Fibroblast of the conjunctiva (primary cell): ENCODE measurements around the gene TREML4.
"Not testable (repeated sequence)": the region's sequence is repeated elsewhere in the genome, so short reads cannot be mapped to it uniquely, and the experiment has no call there.

Experiments
- DNase-seq: peaks from one replicate; pipeline ENCODE4 v3.0.0-alpha.2; 2010; ENCODE audit warnings: low read depth

The TREML4 gene, protein sequence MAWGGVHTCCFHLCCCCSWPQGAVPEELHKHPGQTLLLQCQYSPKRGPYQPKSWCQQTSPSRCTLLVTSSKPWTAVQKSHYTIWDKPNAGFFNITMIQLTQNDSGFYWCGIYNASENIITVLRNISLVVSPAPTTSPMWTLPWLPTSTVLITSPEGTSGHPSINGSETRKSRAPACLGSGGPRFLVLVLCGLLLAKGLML

DNA sequence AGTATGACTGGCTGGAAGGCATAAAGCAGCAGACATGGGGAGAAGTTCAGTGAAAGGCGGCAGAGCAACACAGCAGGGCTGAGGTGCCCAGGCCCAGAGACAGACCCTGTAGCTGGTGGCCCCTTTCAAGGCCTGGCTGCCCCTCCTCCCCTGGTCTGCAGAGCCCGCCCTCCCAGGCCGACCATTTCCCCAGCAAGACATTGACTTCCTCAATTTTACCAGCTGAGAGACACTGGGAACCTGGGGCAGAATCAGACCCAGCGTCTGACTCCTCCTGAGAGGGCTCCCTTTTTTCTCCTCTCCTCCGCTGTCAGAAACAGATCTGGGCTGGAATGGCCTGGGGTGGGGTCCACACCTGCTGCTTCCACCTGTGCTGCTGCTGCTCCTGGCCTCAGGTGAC, at the start of gene TREML4:
TREML4 (plus strand) TSS at position 254 of the 400 bp plus-strand sequence; CDS start at position 333, 79 bp downstream.
- no peak for DNase-seq

DNA sequence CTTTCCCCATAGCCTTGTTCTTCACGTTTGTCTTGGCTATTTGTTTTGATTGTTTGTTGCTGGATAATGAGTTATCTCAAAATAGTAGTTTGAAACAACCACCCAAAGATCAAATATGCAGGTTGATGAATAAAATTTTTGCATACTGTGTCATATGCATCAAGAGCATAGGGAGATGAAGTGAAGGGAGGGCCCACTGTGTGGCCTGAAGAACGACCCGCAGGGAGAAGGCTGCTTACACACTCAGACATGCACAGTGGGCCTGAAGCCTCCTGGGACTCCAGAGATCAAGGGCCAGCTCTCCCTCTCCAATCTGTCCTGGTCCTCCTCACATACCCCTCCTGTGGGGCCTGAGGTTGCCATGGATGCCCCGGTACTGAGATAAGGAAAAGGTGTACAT, 49.0 kb upstream of the TREML4 start:
- DNase-seq, result no peak

DNA sequence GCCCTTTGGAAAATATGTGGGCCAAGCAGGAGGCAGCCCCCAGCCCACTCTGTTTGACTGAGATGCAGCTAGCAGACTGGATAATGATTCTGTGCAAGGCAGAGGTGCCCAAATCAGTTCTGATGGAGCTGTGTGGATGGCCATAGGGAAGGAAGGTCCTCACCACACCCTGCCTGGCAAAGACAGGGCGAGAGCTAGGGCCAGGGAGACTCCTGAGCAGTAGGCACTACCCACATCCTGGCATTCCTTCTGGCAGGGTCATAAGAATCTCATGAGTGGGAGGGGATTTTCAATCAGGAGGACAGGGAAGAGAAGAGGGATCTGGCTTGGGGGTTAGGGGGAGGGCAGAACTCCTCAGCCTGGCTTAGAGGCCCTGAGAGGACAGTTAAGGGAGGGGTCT, 46.6 kb upstream of the TREML4 start:
- DNase-seq, result no peak

DNA sequence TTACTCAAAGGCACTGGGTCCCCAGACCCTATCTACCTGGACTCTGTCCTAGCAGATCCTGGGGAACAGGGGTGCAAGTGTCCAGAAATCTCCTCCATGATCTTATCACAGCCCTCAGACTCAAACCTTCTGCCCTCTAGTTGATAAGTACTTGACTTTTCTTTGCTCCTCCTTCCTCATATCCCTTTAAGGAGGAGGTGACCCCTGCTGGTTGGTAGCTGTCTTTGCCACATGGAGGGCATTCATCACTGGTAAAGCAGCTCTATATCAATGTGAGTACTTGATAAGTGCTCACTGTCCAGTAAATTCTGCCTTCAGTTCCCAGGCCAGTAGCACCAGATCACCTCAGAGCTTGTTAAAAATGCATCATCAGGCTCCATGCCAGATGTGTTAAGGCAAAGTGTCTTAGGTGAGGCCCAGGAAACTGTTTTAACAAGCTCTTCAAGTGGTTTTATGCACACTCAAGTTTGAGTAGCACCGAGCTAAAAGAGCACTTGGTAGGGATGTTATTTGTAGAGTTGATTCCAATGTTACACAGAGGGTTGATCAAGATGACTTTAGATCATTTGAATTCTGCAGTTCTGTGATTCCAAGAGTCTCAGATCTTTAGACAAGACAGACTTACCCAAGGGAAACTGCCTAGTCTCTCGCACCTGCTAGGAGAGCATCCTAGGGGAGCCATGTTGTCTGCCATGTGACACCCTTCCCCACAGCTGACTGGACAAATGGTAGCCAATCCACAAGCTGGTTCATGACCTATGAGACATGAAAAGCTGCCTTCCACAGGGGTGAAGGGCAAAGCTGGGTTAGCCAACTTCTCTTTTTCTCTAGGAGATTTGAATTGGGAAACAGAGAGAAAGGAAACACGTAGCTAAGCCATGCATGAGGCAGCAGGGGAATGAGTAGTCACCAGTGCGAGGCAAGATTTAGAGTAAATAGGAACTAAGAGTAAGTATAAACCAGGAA, 45.8 kb upstream of the TREML4 start:
- peak; percentile 35 for DNase-seq

DNA sequence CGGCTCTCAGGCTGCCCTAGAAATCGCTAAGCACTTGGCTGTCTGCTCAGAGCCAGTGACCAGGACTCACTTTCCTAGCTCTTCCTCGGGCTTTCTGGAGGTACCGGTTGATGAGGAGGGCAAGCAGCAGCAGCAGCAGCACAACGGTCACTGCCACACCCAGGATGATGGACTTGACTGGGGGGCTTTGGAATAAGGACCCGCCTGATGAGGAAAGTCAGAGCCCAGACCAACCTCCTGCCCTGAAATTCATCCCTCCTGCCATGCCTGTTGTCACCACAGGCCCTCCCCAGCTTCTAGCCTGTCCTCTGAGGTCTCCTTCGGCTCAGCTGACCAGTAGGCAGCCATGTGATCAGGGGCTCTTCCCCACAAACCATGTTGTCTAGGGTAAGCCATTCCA, 43.4 kb upstream of the TREML4 start:
- no peak for DNase-seq

DNA sequence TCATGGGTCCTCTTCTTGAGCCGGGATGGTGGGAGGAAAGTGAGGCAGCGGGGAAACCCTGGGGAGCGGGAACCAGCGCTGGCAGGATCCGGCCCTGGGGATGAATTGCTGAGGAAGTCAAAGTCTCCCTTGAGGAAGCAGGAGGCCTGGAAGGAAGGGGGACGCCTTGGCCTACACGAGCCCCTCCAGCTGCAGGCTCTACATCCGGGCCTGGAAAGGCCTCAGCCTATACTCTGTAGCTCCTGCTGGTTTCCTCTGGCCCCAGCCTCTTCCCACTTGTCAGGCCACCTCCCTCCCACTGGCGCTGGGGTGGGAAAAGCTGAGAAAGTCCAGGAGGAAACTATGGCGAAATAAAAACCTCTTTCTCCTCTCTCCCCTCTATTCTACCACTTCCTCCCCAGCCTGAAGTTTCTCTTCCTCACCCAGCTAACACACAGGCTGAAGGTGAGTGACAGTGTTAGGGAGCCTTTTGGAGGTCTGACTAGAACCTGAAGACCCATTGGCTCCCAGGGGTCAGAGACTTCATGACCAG, 42.1 kb upstream of the TREML4 start:
- no peak for DNase-seq

DNA sequence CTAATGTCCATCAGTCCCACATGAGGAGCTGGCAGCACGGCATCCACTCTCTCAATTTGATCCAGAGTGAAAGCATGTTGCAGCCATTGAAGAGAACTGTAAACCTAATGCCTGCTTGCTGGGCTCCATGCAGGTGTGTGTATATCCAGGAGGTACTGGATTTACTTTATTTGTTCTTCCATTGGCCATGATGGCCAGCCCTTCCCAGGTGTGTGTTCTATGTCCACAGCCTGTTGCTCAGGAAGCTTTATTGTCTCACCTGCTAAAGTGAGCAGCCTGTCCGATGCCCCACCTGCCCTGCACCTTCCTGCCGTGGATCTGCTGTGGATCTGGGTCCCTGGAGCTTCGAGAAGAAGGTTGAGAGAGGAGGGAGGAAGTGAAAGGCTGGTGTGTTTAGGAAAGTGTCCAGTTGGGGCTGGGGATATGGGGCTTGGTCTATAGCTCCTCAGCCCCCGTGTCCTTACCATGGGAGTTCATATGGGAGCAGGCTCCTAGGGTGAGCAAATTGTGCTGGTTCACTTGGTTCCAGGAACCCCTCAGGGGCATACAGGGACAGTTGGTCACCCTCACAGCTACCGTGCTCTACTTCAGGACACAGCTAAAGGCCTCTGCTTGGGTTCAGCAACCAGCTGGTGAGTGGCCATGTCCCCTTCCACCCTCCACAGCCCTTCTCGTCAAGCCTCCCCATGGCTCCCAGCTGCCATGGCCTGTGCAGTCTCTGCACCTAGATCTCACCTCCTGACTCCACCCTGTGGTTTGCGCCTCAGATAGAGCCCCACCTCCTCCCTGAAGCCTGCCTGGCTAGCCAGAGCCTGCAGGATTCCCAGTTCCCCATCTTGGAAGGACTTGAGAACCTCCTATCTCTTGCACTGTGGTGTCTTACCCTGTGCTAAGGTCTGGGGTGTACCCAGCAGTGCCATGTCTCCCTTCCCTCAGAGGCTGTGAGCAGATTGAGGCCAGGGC, 39.9 kb upstream of the TREML4 start:
- no peak for DNase-seq

DNA sequence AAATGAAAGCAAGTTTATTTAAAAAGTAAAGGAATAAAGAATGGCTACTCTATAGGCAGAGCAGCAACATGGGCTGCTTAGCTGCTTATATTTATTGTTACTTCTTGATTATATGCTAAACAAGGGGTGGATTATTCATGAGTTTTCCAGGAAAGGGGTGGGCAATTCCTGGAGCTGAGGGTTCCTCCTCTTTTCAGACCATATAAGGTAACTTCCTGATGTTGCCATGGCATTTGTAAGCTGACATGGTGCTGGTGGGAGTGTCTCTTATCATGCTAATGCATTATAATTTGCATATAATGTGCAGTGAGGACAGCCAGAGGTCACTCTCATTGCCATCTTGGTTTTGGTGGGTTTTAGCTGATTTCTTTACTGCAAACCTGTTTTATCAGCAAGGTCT, 39.1 kb upstream of the TREML4 start:
- DNase-seq, result not testable (repeated sequence)

DNA sequence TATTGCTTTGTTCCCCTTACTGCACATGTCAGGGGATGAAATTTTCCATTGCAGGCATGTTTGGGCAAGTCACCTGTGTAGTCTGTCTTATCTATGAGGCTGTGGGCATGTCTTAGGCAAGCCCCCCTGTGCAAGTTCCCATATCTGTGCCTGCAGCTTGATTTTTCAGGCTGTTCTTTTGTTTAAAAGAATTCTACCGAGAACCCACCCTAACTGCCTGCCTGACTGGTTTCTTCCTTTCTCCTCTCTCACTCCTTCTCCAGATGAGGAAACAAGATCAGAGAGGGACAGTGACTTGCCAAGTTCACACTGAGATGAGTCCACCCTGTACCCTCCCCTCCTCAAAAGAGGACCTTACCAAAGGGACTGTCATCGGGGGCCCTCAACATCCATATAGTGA, 38.2 kb upstream of the TREML4 start:
- no peak for DNase-seq

DNA sequence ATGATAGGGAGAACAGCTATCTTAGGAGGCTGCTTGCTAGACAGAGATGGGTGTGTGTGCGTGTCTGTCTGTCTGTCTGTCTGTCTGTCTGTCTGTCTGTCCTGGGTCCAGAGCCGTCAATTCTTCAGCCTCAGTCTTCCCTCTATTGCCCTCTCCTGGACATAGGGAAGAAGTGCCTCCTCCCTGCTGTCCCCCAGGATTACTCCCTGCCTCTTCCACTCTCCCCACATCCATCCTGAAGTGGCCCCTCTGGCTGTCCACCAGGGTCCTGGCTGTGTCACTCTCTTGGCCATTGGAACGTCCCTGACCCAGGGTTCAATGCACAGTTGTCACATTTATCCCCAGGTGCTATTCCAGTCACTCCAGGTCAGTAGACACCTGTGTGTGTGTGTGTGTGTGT, 37.4 kb upstream of the TREML4 start:
- DNase-seq, result no peak

DNA sequence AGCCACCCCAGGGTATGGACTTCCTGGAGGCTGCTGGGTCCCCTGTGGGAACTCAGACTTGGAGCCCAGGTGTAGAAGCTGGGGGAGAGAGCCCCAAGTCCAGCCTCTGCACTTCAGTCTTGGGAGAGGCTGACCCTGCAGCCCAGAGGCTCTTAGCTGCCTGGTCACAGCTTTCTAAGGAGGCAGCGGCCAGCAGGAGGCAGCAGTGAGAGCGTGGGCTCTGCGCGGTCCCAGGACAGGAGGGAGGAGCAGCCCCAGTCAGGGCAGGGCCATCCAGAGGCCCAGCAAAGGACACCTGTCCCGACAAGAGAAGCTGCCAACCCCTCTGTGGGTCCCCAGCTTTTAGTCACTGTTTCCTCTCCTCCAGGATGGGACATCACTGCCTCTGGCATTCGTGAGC, 36.6 kb upstream of the TREML4 start:
- no peak for DNase-seq

DNA sequence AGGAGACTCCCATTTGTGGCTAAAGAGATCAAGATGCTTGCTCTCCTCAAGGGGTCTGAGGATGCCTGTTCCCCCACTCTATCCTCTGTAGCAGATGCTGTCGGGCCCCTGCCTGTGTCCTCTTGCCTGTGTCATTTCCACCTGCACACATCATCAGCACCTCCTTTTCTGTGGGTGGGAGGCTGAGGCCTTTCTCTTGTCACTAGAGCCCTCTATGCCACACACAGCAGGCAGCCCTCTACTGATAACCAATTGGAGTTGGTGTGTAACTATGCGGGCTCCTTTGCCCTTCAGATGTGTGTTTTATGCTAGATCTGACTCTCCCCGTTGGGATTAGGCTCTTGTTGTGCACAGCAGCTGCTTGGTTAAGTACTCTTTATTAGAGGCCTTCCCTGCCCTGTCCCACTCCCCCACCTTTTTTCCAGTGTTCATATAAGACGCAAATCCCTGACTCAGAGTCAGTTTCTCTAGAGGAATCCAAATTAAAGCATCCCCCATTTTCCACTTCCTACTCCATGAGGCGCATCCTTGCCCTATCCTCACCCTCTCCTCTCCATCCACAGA, 34.9 kb upstream of the TREML4 start:
- no peak for DNase-seq

DNA sequence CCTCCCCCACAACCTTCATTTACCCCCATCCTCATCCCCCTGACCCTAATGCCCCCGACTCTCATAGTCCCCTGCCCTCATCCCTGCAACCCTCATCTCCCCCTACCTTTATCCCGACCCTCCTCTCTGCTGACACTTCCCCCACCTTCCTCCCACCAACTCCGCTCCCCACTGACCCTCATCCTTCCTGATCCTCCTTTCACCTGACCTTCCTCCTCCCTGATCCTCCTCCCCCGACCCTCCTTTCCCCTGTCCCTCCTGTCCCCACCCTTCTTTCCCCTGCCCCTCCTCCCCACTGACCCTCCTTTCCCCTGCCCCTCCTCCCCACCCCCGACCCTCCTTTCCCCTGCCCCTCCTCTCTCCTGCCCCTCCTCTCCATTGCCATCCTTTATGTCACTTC, 34.3 kb upstream of the TREML4 start:
- no peak for DNase-seq

DNA sequence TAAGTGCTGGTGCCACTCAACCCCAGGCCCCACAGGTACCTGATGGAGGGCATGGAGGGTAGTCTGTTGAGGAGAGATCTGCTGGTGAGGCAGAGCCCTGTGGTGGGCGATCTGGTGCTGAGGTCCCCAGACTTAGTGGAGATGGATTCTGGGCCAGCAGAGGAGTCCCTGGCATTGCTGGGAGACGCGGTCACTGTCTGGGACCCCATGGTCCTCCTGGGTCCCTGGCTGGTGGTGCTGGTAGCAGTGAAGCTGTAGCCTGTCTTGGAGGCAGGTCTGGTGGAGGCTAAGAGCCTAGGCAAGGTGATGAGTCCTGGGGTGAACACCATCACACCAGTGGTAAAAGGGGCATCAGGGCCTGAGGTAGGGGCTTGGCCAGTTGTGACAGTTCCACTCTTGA, 33.8 kb upstream of the TREML4 start:
- no peak for DNase-seq

DNA sequence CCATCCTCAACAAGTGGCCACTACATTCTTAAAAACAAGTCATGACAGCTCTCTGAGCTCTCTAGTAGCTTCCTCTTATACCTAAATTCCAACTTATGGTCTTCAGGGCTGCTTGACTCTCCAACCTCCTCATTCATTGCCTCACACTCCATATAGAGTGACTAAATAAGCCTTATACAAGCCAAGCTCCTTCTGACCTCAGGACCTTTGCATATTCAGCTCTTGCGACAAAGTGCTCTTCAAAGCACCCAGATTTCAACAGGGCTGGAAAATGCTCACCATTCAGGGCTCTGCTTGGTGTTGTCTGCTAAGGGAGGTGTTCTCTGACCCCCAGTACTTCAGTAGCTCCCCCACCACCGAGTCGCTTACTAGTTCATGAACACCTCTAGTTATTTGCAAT, 30.9 kb upstream of the TREML4 start:
- no peak for DNase-seq

DNA sequence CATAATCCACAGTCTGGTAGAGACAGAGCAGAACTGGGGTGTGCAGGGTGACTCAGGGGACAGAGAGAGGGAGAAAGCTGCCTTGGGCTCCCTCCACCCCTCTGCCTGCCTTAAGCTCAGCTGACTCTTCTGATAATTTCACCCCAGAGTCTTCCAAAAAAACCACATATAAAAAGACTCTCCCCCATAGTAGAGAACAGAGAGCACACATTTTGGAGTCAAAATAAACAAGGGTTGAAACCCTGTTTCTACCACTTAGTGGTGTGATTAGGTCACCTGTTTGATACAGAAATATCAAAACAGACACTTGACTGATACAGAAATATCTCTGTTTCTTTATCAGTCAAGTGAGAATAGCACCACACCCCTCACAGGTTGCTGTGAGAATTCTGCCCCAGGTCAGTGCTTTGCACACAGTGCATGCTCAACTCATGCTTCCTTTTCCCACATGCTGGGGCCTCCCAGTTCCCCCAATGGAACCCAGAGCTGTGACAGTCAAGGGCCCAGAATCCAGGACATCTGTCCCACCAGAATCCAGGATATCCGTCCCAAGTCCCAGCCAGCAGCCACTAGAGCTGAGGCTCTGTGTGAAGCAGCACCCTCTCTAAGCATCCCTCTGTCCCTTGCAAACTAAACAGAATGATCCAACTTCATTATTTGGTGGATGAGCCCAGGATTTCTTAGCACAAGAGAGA, 28.4 kb upstream of the TREML4 start:
- DNase-seq, result no peak

DNA sequence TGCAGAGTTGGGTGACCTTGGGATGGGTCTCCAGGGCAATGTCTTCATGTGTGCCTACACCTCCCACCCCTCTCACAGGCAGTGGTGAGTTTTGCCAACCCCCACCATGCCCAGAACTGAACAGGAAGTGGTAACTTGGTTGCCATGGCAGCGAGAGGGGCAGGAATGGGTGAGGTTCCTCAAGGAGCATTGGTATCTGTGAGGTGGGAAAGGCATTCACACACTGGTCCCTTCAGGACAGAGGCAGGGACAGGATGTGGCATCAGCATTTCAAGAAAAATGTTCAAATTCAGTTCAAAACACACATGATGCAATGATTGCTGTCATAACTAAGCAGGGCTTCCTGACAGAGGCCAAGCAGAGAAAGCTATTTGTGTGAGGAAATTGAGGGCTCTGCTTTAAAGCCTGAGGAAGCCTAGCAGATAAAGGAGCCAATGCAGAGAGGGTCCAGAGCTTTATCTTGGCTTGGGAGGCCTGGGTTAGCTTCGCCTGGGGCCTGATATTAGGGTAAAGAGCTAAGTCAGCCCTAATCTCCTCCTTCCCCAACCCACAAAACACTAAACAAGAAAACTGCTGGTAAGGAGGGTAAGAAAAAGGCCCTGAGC, 27.8 kb upstream of the TREML4 start:
- no peak for DNase-seq

DNA sequence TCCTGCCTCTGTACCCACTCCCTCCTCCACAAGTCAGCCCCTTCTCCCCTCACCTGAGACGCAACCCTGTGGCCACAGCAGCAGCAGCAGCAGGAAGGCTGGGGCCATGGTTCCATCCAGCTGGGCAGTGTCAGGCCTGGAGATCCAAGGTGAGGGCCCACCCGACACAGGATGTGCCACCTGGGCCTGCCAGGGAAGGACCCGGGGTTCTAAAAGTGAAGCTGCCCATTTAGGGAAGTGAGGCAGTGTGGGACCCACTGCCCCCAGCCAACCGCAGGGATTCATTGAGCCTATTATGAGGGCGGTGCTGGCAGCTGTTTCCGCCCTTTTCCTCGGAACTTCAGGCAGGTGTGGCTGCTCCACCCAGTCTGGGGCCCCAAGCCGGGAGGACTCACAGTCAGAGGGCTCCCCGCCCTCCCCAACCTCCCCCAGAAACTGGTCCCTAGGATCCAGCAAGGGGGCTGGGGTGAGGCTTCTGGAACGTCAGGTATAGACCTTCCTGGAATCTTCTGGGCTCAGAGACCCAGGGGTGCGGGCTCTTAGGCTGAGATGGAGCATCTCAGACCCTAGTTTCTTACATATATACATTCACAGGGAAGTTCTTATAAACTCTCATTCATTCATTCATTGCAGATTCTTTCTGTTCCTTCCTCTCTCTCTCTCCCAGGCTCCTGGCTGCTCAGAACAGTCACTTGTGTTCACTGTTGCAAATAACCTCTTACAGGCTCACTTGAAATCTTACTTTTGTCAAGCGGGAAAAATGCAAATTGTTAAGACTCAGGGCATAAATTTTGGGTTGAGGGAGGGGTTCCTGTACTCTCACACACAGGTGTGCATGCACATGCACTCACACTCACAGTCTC, 27.0 kb upstream of the TREML4 start, which contains the start of gene TREML2:
TREML2 (minus strand) TSS at position 249 of the 863 bp plus-strand sequence; CDS start at position 108, 141 bp downstream.
- no peak for DNase-seq

DNA sequence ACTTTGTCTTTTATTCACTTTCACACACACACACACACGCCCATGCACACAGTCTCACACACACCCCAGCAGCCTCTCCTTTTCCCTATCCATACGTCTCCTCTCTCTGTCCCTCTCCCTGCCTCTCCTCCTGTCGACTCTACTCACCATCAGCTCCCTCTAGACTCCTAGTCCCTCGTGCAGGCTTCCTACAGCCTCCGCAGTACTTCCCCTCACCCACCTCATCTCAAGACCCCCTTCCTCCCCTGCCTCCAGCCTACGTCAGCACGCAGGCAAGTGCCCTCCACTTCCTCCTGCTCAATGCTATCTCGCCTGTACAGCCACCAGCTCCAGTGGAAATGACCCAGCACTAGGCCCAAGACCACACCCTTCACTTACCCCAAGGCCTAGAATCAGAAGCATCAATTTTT, 26.4 kb upstream of the TREML4 start:
- no peak for DNase-seq

DNA sequence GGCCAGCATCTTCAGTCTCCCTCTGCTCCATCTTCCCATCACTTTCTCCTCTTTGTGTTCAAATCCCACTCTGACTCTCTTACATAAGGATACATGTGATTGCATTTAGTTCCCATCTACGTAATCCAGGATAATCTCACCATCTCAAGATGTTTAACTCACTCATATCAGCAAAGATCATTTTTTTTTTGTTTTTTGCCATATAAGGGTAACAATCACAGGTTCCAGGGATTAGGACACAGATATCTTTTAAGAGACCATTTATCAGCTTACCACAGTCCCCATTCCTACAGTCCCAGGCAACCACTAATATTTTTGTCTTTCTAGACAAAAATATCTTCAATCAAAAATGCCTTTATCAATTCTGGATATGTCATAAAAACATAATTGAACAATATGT, 24.0 kb upstream of the TREML4 start:
- DNase-seq, result no peak
